ENCODE measurements around the gene CTBP2.

- TF ChIP-seq CTCF (IDR thresholded peaks at IDR 0.05) (no peak), TCF7L2 (IDR thresholded peaks at IDR 0.05; ENCODE audit: low read depth, low read length) (no peak), SIN3A (IDR thresholded peaks at IDR 0.05; ENCODE audit: borderline replicate concordance, insufficient read depth, low read depth, low read length) (no peak), POLR2AphosphoS5 (IDR thresholded peaks at IDR 0.05; ENCODE audit: low read depth, low read length) (no peak), REST (IDR thresholded peaks at IDR 0.05; ENCODE audit: insufficient read depth in 1 of 2, low read depth in 2 of 2, low read length in 1 of 2) (no peak)
Measured at GRCh38 chr10:124993345-124993708, 167.0 kb downstream of the CTBP2 start.

Measured in Panc1 (cell line).